HEK293 (cell line): ENCODE results near the gene GRIK2.

Experiments
- CTCF ChIA-PET: fragments of 350-600 bp; formaldehyde crosslinking; extraction: SDS; loops from one replicate; lab custom pipeline; 2021; ENCODE audit warnings: antibody characterized with exemption; lab: Yijun Ruan, JAX
- POLR2A ChIA-PET: fragments of 300-600 bp; formaldehyde crosslinking; extraction: SDS; loops from one replicate; lab custom pipeline; 2020; ENCODE audit warnings: antibody characterized with exemption, inconsistent platforms; lab: Yijun Ruan, JAX
- H3K27ac ChIP-seq: fragments of 200-500 bp; sonication (Bioruptor generic); 2 replicates; pipeline ENCODE4 v1.5.1; 2014; ENCODE audit warnings: low read depth, low read length, control low read depth, inconsistent platforms; ENCODE audit errors: extremely low read depth
- H3K36me3 ChIP-seq, 2 experiments: fragments of 200-500 bp in 1 of 2; sonication (Bioruptor generic) in 1 of 2; 1 replicate in 1 of 2; 2 replicates in 1 of 2; pipeline ENCODE4 v1.5.1; 2014 to 2017; ENCODE audit warnings: inconsistent platforms in 2 of 2, low read length in 2 of 2; ENCODE audit not compliant: control insufficient read depth in 2 of 2, insufficient read depth in 1 of 2
- H3K4me1 ChIP-seq: fragments of 200-500 bp; sonication (Bioruptor generic); 2 replicates; pipeline ENCODE4 v1.5.1; 2014; ENCODE audit warnings: mild to moderate bottlenecking, low read length, inconsistent platforms; ENCODE audit not compliant: control insufficient read depth, insufficient read depth
- H3K4me3 ChIP-seq: 2 replicates; pipeline ENCODE4 v1.5.1; 2011; ENCODE audit warnings: low read depth, mild to moderate bottlenecking, control low read depth, low read length, moderate library complexity
- H3K9me3 ChIP-seq: fragments of 200-500 bp; sonication (Bioruptor generic); 2 replicates; pipeline ENCODE4 v1.5.1; 2014; ENCODE audit warnings: low read depth, low read length, inconsistent platforms; ENCODE audit not compliant: control insufficient read depth, insufficient read depth
- HOXC10 ChIP-seq: sonication (generic); formaldehyde crosslinking; IDR thresholded peaks from 2 replicates; pipeline ENCODE4 v1.8.1; 2023; ENCODE audit warnings: mild to moderate bottlenecking, missing genetic modification reagents
- YY2 ChIP-seq: fragments of 450-650 bp; formaldehyde crosslinking; IDR thresholded peaks from 2 replicates; pipeline ENCODE4 v1.5.1; 2016; ENCODE audit warnings: missing biosample characterization, missing genetic modification characterization
- ZBTB21 ChIP-seq: fragments of 450-650 bp; formaldehyde crosslinking; IDR thresholded peaks from 2 replicates; pipeline ENCODE4 v1.5.1; 2017; ENCODE audit warnings: missing biosample characterization, missing genetic modification characterization
- ZBTB8A ChIP-seq: fragments of 450-650 bp; formaldehyde crosslinking; IDR thresholded peaks from 2 replicates; pipeline ENCODE4 v1.5.1; 2016; ENCODE audit warnings: missing biosample characterization, missing genetic modification characterization
- ZFHX2 ChIP-seq: fragments of 450-650 bp; formaldehyde crosslinking; conservative IDR thresholded peaks from 2 replicates; pipeline ENCODE4 v1.5.1; 2016; ENCODE audit warnings: missing biosample characterization, missing genetic modification characterization
- ZNF114 ChIP-seq: fragments of 450-650 bp; formaldehyde crosslinking; IDR thresholded peaks from 2 replicates; pipeline ENCODE4 v1.5.0; 2017; ENCODE audit warnings: missing biosample characterization, missing genetic modification characterization
- ZNF132 ChIP-seq: fragments of 450-650 bp; formaldehyde crosslinking; IDR thresholded peaks from 2 replicates; pipeline ENCODE4 v1.5.1; 2017; ENCODE audit warnings: missing biosample characterization, missing genetic modification characterization, borderline replicate concordance
- ZNF274 ChIP-seq, 2 experiments: fragments of 200-500 bp in 1 of 2; fragments of 450-650 bp in 1 of 2; sonication (Bioruptor generic) in 1 of 2; formaldehyde crosslinking in 1 of 2; IDR thresholded peaks; 2 replicates each; pipeline versions ENCODE4 v1.5.1 to v1.6.1; 2014 to 2016; ENCODE audit warnings: borderline replicate concordance in 1 of 2, inconsistent platforms in 1 of 2, low read length in 1 of 2, missing biosample characterization in 1 of 2, missing genetic modification characterization in 1 of 2
- ZNF473 ChIP-seq: fragments of 450-650 bp; formaldehyde crosslinking; IDR thresholded peaks from 2 replicates; pipeline ENCODE4 v1.5.1; 2017; ENCODE audit warnings: missing biosample characterization, missing genetic modification characterization
- ZNF48 ChIP-seq: fragments of 450-650 bp; formaldehyde crosslinking; IDR thresholded peaks from 2 replicates; pipeline ENCODE4 v1.5.1; 2016; ENCODE audit warnings: missing biosample characterization, missing genetic modification characterization
- ZNF544 ChIP-seq: fragments of 450-650 bp; formaldehyde crosslinking; IDR thresholded peaks from 2 replicates; pipeline ENCODE4 v1.5.0; 2017; ENCODE audit warnings: missing biosample characterization, missing genetic modification characterization
- ZNF555 ChIP-seq: fragments of 450-650 bp; formaldehyde crosslinking; conservative IDR thresholded peaks from 2 replicates; pipeline ENCODE4 v1.5.1; 2017; ENCODE audit warnings: missing biosample characterization, mild to moderate bottlenecking, missing genetic modification characterization, inconsistent platforms
- ZNF660 ChIP-seq: fragments of 450-650 bp; IDR thresholded peaks from 2 replicates; pipeline ENCODE4 v1.5.1; 2018; ENCODE audit warnings: missing biosample characterization, mild to moderate bottlenecking, missing genetic modification characterization
- ZNF747 ChIP-seq: fragments of 450-650 bp; formaldehyde crosslinking; IDR thresholded peaks from 2 replicates; pipeline ENCODE4 v1.5.1; 2016; ENCODE audit warnings: missing biosample characterization, missing genetic modification characterization
- ZNF777 ChIP-seq: fragments of 450-650 bp; formaldehyde crosslinking; IDR thresholded peaks from 2 replicates; pipeline ENCODE4 v1.5.1; 2017; ENCODE audit warnings: missing biosample characterization, missing genetic modification characterization, borderline replicate concordance
- TF ChIP-seq, protein P1 (sequence below): IDR thresholded peaks from 2 replicates; pipeline ENCODE4 v1.6.1; 2011; ENCODE audit warnings: mild to moderate bottlenecking, low read depth, low read length, borderline replicate concordance
- TF ChIP-seq, protein P2 (sequence below): fragments of 450-650 bp; formaldehyde crosslinking; IDR thresholded peaks from 2 replicates; pipeline ENCODE4 v1.5.1; 2017; ENCODE audit warnings: missing biosample characterization, missing genetic modification characterization
- TF ChIP-seq, protein P3 (sequence below): fragments of 450-650 bp; formaldehyde crosslinking; IDR thresholded peaks from 2 replicates; pipeline ENCODE4 v1.5.1; 2016; ENCODE audit warnings: missing biosample characterization, missing genetic modification characterization
- TF ChIP-seq, protein P4 (sequence below): fragments of 450-650 bp; formaldehyde crosslinking; IDR thresholded peaks from 2 replicates; pipeline ENCODE4 v1.5.1; 2016; ENCODE audit warnings: missing biosample characterization, missing genetic modification characterization

GRIK2 gene

DNA sequence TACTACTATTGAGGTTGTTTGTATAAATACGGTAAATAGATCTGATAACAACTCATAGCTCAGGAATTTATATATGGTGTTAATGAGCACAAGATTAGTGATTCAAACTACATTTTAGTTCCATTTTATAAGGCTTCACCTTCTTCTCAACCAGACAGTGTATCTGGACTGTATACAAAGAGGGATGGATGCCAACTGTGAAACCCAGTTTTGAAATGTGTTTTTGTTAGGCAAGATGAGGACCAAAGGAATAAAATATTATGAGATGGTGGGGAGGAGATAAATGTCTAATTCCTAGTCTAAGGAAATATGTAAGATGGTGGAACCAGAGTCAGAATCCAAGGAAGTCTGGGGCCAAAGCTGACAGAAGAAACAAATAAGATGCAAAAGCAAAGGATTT lies 329.0 kb downstream of the GRIK2 start:
- Histone ChIP-seq H3K4me3 (no peak overlapping the region), H3K36me3 (no peaks in the 10 kb centered on the region), H3K4me1 (no peaks in the 10 kb centered on the region), H3K27ac (no peak overlapping the region), H3K9me3 (no peaks in the 10 kb centered on the region)
- CTCF ChIA-PET, result no interaction called here
- POLR2A ChIA-PET, result no interaction called here
- TF ChIP-seq ZNF473 (no peak), ZNF48 (tag by site-specific recombination) (no peak), ZNF555 (no peak), ZBTB8A (tag by site-specific recombination) (no peak), ZNF544 (tag by site-specific recombination) (no peak), YY2 (tag by site-specific recombination) (no peak), ZFHX2 (no peak), ZNF660 (tag by site-specific recombination) (no peak), ZNF274 (IDR thresholded peaks at IDR 0.05; ENCODE audit: low read length) (no peak), ZNF274 (tag by site-specific recombination; IDR thresholded peaks at IDR 0.05; ENCODE audit: borderline replicate concordance) (no peak), ZNF777 (tag by site-specific recombination) (no peak), ZNF747 (tag by site-specific recombination) (no peak), ZNF132 (tag by site-specific recombination) (no peak)
- TF ChIP-seq, protein P1, sequence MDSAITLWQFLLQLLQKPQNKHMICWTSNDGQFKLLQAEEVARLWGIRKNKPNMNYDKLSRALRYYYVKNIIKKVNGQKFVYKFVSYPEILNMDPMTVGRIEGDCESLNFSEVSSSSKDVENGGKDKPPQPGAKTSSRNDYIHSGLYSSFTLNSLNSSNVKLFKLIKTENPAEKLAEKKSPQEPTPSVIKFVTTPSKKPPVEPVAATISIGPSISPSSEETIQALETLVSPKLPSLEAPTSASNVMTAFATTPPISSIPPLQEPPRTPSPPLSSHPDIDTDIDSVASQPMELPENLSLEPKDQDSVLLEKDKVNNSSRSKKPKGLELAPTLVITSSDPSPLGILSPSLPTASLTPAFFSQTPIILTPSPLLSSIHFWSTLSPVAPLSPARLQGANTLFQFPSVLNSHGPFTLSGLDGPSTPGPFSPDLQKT, result no peak

DNA sequence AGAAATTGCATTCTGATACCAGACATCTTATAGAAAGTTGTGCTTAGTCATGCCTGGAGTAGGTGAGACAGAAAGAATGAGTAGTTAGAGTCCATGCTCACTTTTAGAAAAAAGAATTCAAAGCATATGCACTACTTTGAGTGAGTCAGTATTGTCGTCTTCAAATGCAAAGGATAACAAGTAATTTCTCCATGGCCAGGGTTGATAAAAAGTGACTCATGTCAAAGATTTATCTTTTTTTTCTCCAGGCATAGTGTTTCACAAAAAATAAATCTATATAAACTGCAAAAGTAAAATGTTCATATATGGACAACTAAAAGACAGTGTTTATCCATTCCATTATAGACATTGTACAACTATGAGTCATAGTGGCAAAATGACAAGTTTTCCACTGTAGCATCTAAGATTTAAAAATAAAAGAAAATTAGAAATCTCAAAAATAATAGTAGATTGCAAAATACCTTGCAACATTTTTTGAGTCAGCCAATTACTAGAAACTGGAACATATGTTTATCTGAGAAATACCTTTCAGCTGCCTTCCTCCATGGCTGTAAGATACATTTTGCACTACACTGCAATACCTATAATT lies 329.6 kb downstream of the GRIK2 start:
- no peaks in the 10 kb centered on the region for H3K4me1 ChIP-seq
- POLR2A ChIA-PET, result no interaction called here
- TF ChIP-seq ZNF114 (tag by site-specific recombination), result no peak
- no peak for TF ChIP-seq ZBTB21
- TF ChIP-seq HOXC10 (CRISPR knock-in tag), result no peak
- TF ChIP-seq, protein P2, sequence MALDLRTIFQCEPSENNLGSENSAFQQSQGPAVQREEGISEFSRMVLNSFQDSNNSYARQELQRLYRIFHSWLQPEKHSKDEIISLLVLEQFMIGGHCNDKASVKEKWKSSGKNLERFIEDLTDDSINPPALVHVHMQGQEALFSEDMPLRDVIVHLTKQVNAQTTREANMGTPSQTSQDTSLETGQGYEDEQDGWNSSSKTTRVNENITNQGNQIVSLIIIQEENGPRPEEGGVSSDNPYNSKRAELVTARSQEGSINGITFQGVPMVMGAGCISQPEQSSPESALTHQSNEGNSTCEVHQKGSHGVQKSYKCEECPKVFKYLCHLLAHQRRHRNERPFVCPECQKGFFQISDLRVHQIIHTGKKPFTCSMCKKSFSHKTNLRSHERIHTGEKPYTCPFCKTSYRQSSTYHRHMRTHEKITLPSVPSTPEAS, result no peak
- TF ChIP-seq, protein P3, sequence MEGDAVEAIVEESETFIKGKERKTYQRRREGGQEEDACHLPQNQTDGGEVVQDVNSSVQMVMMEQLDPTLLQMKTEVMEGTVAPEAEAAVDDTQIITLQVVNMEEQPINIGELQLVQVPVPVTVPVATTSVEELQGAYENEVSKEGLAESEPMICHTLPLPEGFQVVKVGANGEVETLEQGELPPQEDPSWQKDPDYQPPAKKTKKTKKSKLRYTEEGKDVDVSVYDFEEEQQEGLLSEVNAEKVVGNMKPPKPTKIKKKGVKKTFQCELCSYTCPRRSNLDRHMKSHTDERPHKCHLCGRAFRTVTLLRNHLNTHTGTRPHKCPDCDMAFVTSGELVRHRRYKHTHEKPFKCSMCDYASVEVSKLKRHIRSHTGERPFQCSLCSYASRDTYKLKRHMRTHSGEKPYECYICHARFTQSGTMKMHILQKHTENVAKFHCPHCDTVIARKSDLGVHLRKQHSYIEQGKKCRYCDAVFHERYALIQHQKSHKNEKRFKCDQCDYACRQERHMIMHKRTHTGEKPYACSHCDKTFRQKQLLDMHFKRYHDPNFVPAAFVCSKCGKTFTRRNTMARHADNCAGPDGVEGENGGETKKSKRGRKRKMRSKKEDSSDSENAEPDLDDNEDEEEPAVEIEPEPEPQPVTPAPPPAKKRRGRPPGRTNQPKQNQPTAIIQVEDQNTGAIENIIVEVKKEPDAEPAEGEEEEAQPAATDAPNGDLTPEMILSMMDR, result no peak
- TF ChIP-seq, protein P4, sequence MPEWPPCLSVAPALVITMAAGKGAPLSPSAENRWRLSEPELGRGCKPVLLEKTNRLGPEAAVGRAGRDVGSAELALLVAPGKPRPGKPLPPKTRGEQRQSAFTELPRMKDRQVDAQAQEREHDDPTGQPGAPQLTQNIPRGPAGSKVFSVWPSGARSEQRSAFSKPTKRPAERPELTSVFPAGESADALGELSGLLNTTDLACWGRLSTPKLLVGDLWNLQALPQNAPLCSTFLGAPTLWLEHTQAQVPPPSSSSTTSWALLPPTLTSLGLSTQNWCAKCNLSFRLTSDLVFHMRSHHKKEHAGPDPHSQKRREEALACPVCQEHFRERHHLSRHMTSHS (tag by site-specific recombination), result no peak
- TF ChIP-seq, all 188 proteins: peak for 0
- Histone ChIP-seq H3K27ac (no peak overlapping the region), H3K9me3 (no peaks in the 10 kb centered on the region), H3K36me3 (no peaks in the 10 kb centered on the region), H3K4me3 (no peak overlapping the region)
- CTCF ChIA-PET, result no interaction called here
